Stomach (tissue), 9 donors: Measurements from ENCODE around the gene FARS2. TPM values are rescaled to one million over a fixed set of nuclear protein-coding genes. Genes with fewer than 3 reads are reported as not detected.

Source experiments
- DNase-seq, 2 donors: peaks; one replicate each; pipeline versions ENCODE4 v3.0.0 to v3.0.0-alpha.2; 2013 to 2019
- H3K27ac ChIP-seq, 5 donors: fragments of 200-600 bp in 4 of 5; sonication (generic) in 4 of 5; one replicate each; pipeline ENCODE4 v1.5.1; 2013 to 2019; ENCODE audit warnings: mild to moderate bottlenecking in 1 of 5, moderate library complexity in 1 of 5
- H3K27me3 ChIP-seq, 3 donors: fragments of 200-600 bp; sonication (generic); one replicate each; pipeline ENCODE4 v1.5.1; 2017 to 2019; ENCODE audit warnings: mixed run types in 1 of 3
- H3K36me3 ChIP-seq, 4 donors: fragments of 200-600 bp; sonication (generic); 1 replicate in 3 of 4; 2 replicates in 1 of 4; pipeline ENCODE4 v1.5.1; 2016 to 2019
- H3K4me1 ChIP-seq, 4 donors: fragments of 200-600 bp; sonication (generic); one replicate each; pipeline ENCODE4 v1.5.1; 2016 to 2019
- H3K4me3 ChIP-seq, 4 donors: fragments of 200-600 bp; sonication (generic) in 3 of 4; one replicate each; pipeline ENCODE4 v1.5.1; 2016 to 2019; ENCODE audit warnings: mild to moderate bottlenecking in 1 of 4
- H3K9me3 ChIP-seq, 4 donors: fragments of 200-600 bp; sonication (generic); one replicate each; pipeline ENCODE4 v1.5.1; 2016 to 2019
- CTCF ChIP-seq, 7 experiments: fragments of 450-650 bp in 4 of 7; fragments of 200-600 bp in 3 of 7; sonication (generic) in 3 of 7; IDR thresholded peaks; one replicate each; pipeline ENCODE4 v1.5.1; 2016 to 2019; ENCODE audit warnings: antibody characterized with exemption in 7 of 7, control low read depth in 2 of 7, mild to moderate bottlenecking in 1 of 7
- EP300 ChIP-seq: sonication (generic); formaldehyde crosslinking; IDR thresholded peaks from one replicate; pipeline ENCODE4 v1.6.1; 2017; ENCODE audit warnings: antibody characterized with exemption
- POLR2A ChIP-seq, 4 donors: fragments of 450-650 bp; IDR thresholded peaks; one replicate each; pipeline ENCODE4 v1.6.1; 2016; ENCODE audit warnings: antibody characterized with exemption in 4 of 4, control low read depth in 2 of 4, mild to moderate bottlenecking in 1 of 4, moderate library complexity in 1 of 4
- POLR2AphosphoS5 ChIP-seq, 3 donors: sonication (generic); formaldehyde crosslinking; IDR thresholded peaks; one replicate each; pipeline ENCODE4 v1.6.1; 2016; ENCODE audit warnings: antibody characterized with exemption in 3 of 3
- whole genome bisulfite sequencing, 5 donors: extraction: QIAGEN DNeasy Blood & Tissue Kit in 3 of 5; methylation state at CpG; one replicate each; pipeline versions ENCODE4 v1.1.5 to v1.1.7; 2013 to 2018; 5-methylcytosine and 5-hydroxymethylcytosine counted together
- intact Hi-C: fragments of 100-400 bp; cut with DNase I; formaldehyde crosslinking; loops from one replicate; pipeline ENCODE4 v1.15.1; 2023; ENCODE audit warnings: low total_unique reads
- polyA plus RNA-seq, 3 donors: library from polyadenylated mRNA; stranded (reverse); fragments of 200-250 nt; gene quantifications; one replicate each; pipeline ENCODE4 v1.2.3, GENCODE V29; 2013
- total RNA-seq, 5 donors: library from RNA; depleted of rRNA; stranded (reverse); fragments of >200 nt; gene quantifications; one replicate each; pipeline versions ENCODE4 v1.1.0 to v1.2.3, GENCODE V29; 2014 to 2016
- donor health status: healthy with polysubstance abuse.
- donor health status: Bipolar disorder and iron deficiency.
- donor health status: healthy.

Gene FARS2
- total and polyA plus RNA-seq, 8 donors, result 3.8 to 47.8 (median 15.9) TPM

- no peak overlapping the region for H3K27ac ChIP-seq
- intact Hi-C loops, result no loop called here
- H3K9me3 ChIP-seq, result no peaks in the 10 kb centered on the region
- H3K36me3 ChIP-seq, result no peaks in the 10 kb centered on the region
- 80 to 84% (median 82%) methylated on average over 6 of the region's 6 CpGs for WGBS, 5 donors
- TF ChIP-seq EP300 (no peak), CTCF (IDR thresholded peaks at IDR 0.05) (no peak), POLR2A (IDR thresholded peaks at IDR 0.05) (no peak), POLR2AphosphoS5 (IDR thresholded peaks at IDR 0.05) (no peak)
- DNase-seq, result no peak
- no peaks in the 10 kb centered on the region for H3K27me3 ChIP-seq
- peaks cover 0 to 29% (median 5%) of the 10 kb centered on the region in 4 donors for H3K4me1 ChIP-seq
- H3K4me3 ChIP-seq, result no peak overlapping the region
These were observed 238.5 kb downstream of the FARS2 start for GRCh38 chr6:5499644-5500306.

GRCh38 chr6:5501837-5502236, 240.5 kb downstream of the FARS2 start:
- peak in 1 of 2 donors; percentile 55 for DNase-seq
- WGBS, 5 donors, result 43 to 69% (median 55%) methylated on average over 3 of the region's 3 CpGs
- Histone ChIP-seq H3K4me3 (no peak overlapping the region), H3K36me3 (no peaks in the 10 kb centered on the region), H3K27ac (peak overlapping the region in 1 of 5 donors; percentile 31), H3K9me3 (no peaks in the 10 kb centered on the region), H3K4me1 (peaks cover 0 to 29% (median 5%) of the 10 kb centered on the region in 4 donors), H3K27me3 (no peaks in the 10 kb centered on the region)
- intact Hi-C loops, result no loop called here
- TF ChIP-seq EP300, result no peak
- no peak for TF ChIP-seq CTCF (IDR thresholded peaks at IDR 0.05)
- no peak for TF ChIP-seq POLR2A (IDR thresholded peaks at IDR 0.05)
- TF ChIP-seq POLR2AphosphoS5 (IDR thresholded peaks at IDR 0.05), result no peak

- WGBS, 5 donors, result 95 to 100% (median 98%) methylated on average over 1 of the region's 1 CpG
- H3K4me3 ChIP-seq, result no peak overlapping the region
- intact Hi-C loops, result no loop called here
- no peaks in the 10 kb centered on the region for H3K27me3 ChIP-seq
- no peak for DNase-seq
- H3K36me3 ChIP-seq, result no peaks in the 10 kb centered on the region
- no peak overlapping the region for H3K27ac ChIP-seq
- peaks cover 0 to 29% (median 5%) of the 10 kb centered on the region in 4 donors for H3K4me1 ChIP-seq
- no peaks in the 10 kb centered on the region for H3K9me3 ChIP-seq
- TF ChIP-seq POLR2AphosphoS5 (IDR thresholded peaks at IDR 0.05) (no peak), EP300 (no peak), POLR2A (IDR thresholded peaks at IDR 0.05) (no peak), CTCF (IDR thresholded peaks at IDR 0.05) (no peak)
These were observed 242.8 kb downstream of the FARS2 start for GRCh38 chr6:5504078-5504477.

- Histone ChIP-seq H3K4me1 (peaks cover 0 to 10% (median 3%) of the 10 kb centered on the region in 4 donors), H3K4me3 (no peak overlapping the region), H3K27me3 (no peaks in the 10 kb centered on the region), H3K9me3 (no peaks in the 10 kb centered on the region), H3K36me3 (no peaks in the 10 kb centered on the region), H3K27ac (no peak overlapping the region)
- 83 to 91% (median 88%) methylated on average over 4 of the region's 4 CpGs for WGBS, 5 donors
- intact Hi-C loops, result no loop called here
- TF ChIP-seq POLR2AphosphoS5 (IDR thresholded peaks at IDR 0.05) (no peak), EP300 (no peak), CTCF (IDR thresholded peaks at IDR 0.05) (no peak), POLR2A (IDR thresholded peaks at IDR 0.05) (no peak)
- DNase-seq, result no peak
These were observed 244.8 kb downstream of the FARS2 start for GRCh38 chr6:5506149-5506548.
